ENCODE data around the gene SEZ6L2.
"Not testable (repeated sequence)": the region's sequence is repeated elsewhere in the genome, so short reads cannot be mapped to it uniquely, and the experiment has no call there.

SEZ6L2 gene

GRCh38 chr16:29849505-29849904, 49.8 kb downstream of the SEZ6L2 start:
- no peak for DNase-seq

GRCh38 chr16:29848420-29849297, 50.7 kb downstream of the SEZ6L2 start:
- DNase-seq, result peak; percentile 66

- DNase-seq, result no peak
Observed at GRCh38 chr16:29845656-29846055, 53.7 kb downstream of the SEZ6L2 start.

- DNase-seq, result no peak
Observed at GRCh38 chr16:29844575-29845331, 54.6 kb downstream of the SEZ6L2 start.

GRCh38 chr16:29843931-29844330, 55.4 kb downstream of the SEZ6L2 start:
- DNase-seq, result no peak

- DNase-seq, result no peak
Observed at GRCh38 chr16:29842732-29843346, 56.5 kb downstream of the SEZ6L2 start.

- DNase-seq, result no peak
Observed at GRCh38 chr16:29841631-29842030, 57.7 kb downstream of the SEZ6L2 start.

GRCh38 chr16:29840240-29840639, 59.1 kb downstream of the SEZ6L2 start:
- no peak for DNase-seq

- DNase-seq, result no peak
Observed at GRCh38 chr16:29839822-29840221, 59.5 kb downstream of the SEZ6L2 start.

- DNase-seq, result no peak
Observed at GRCh38 chr16:29837841-29838240, 61.5 kb downstream of the SEZ6L2 start.

- no peak for DNase-seq
Observed at GRCh38 chr16:29836623-29837022, 62.7 kb downstream of the SEZ6L2 start.

- DNase-seq, result no peak
Observed at GRCh38 chr16:29835926-29836325, 63.4 kb downstream of the SEZ6L2 start.

- no peak for DNase-seq
Observed at GRCh38 chr16:29834079-29834478, 65.3 kb downstream of the SEZ6L2 start.

- DNase-seq, result not testable (repeated sequence)
Observed at GRCh38 chr16:29833219-29833618, 66.1 kb downstream of the SEZ6L2 start.

- DNase-seq, result no peak
Observed at GRCh38 chr16:29831490-29831889, 67.9 kb downstream of the SEZ6L2 start.

- no peak for DNase-seq
Observed at GRCh38 chr16:29830774-29831173, 68.6 kb downstream of the SEZ6L2 start.

- no peak for DNase-seq
Observed at GRCh38 chr16:29826342-29826695, 73.0 kb downstream of the SEZ6L2 start.

- no peak for DNase-seq
Observed at GRCh38 chr16:29825145-29826044, 74.0 kb downstream of the SEZ6L2 start.

GRCh38 chr16:29824589-29825144, 74.7 kb downstream of the SEZ6L2 start:
- DNase-seq, result no peak

GRCh38 chr16:29821643-29822115, 77.7 kb downstream of the SEZ6L2 start:
- no peak for DNase-seq

All from activated effector memory CD4-positive, alpha-beta T cell treated with Interleukin-2 at 50 U/mL for 16 hours (primary cell).